ENCODE data around the gene AIDA.
"Not testable (repeated sequence)": the region's sequence is repeated elsewhere in the genome, so short reads cannot be mapped to it uniquely, and the experiment has no call there.

AIDA gene, protein sequence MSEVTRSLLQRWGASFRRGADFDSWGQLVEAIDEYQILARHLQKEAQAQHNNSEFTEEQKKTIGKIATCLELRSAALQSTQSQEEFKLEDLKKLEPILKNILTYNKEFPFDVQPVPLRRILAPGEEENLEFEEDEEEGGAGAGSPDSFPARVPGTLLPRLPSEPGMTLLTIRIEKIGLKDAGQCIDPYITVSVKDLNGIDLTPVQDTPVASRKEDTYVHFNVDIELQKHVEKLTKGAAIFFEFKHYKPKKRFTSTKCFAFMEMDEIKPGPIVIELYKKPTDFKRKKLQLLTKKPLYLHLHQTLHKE

DNA sequence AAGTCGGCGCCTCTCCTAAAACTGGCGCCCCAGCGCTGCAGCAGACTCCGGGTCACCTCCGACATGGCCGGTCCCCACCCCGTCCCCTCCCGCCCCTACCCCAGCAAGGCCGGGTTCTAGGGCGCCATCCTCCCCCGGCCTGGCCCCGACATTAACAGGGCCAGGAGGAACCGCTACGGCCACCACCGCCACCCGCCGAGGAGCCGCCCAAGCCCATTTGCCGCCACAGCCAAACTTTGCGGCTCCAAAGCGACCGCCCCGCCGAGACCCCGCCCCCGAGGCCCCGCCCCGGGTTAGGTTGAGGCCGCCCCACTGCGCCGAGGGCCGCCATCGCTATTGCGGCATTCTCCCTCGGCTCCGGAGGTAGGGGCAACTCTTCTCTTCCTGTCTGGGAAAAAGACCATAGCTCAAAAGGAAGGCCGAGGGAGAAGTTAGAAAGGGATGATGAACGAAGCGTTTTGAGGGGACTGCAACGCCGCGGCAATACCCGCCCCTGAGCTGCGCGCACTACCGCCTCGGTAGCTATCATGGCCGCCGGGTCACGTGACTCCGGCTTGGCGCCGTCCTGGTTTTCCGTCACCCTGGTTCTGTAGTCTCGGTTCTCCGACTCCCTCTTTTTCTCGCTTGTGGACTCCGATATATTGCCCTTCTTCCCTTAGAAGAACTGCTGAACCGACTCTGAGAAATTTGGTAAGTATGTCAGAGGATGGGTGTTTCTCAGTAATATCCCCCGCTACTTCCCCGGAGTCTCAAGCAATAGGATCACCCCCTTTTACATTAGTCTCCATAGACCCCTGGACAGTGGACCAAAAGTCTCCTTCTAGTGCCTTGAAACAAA lies at the start of gene AIDA, which contains the start of gene BROX:
Gene AIDA, minus strand, starts transcription at position 239 of the 838 bp plus-strand sequence. Its CDS starts 174 bp downstream, at position 65.
Gene BROX, plus strand, starts transcription at position 312 of the 838 bp plus-strand sequence. CDS start 3,136 bp downstream, outside the sequence.
- DNase-seq, result peak; percentile 72

DNA sequence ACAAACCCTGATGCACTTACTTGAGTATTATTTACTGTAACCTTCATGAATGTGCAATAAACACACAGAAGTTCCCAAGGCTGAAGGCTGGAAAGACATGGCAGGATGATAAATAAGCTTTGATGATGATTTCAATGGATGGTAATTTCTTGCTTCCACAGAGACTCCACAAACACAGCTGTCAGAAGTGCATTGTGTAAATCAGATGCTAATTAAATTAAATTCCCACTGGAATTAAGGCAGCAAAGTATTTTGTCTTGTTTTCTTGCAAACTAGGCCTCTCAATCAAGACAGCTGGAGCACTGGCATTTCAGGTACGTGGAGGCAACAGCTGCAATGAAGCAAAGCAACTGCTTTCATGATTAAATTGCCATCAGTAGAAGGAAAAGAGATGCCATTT lies 48.8 kb upstream of the AIDA start:
- DNase-seq, result no peak

DNA sequence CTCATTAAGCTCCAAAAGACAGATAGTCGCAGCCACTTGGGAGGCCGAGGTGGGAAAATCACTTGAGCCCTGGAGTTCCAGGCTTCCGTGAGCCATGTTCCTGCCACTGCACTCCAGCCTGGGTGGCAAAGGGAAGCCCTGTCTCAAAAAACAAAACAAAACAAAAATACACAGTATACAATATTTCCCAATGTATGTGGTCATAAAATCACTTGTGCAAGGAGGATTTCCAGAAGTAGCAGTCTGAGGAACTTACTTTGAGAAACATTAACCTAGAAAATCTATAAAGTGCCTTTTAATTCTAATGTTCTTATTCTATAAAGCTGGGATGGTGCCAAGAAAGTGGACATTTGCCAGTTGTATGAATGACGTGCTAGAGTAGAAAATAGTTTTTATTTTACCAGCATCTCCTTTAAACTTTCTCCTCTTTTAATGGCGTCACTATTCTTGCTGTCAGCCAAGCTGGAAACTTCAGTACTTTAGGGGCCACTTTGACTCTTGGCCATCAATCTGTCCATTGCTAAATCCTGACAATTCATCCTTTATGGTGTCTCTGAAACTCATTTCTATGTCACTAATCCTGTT lies 47.3 kb upstream of the AIDA start:
- DNase-seq, result no peak

DNA sequence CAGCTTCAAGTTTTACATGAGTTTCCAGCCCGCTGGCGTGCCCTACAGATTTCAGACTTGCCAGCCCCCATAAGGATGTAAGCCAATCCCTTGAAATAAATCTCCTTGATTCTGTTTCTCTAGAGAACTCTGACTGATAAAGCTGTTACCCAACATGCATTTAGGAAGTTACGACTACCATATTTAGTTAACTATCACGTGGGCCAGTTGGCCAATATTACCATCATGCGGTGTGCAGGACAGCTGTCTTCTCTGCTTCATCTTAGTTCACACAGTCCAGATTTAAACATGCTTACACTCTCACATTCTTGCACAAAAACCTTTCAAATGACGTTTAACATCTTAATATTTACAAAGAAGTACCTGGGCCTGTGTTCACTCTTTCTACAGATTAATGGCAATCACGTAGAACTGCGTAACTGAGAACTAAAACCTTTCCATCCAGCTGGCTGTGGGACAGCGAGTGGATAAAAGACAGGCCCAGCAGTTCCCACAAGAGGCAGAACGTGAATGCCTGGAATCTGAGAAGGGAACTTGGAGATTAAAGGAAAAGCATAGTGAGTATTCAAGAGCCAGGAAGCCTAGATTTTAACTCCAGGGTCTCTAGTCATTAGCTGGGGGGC lies 45.5 kb upstream of the AIDA start:
- DNase-seq, result no peak

DNA sequence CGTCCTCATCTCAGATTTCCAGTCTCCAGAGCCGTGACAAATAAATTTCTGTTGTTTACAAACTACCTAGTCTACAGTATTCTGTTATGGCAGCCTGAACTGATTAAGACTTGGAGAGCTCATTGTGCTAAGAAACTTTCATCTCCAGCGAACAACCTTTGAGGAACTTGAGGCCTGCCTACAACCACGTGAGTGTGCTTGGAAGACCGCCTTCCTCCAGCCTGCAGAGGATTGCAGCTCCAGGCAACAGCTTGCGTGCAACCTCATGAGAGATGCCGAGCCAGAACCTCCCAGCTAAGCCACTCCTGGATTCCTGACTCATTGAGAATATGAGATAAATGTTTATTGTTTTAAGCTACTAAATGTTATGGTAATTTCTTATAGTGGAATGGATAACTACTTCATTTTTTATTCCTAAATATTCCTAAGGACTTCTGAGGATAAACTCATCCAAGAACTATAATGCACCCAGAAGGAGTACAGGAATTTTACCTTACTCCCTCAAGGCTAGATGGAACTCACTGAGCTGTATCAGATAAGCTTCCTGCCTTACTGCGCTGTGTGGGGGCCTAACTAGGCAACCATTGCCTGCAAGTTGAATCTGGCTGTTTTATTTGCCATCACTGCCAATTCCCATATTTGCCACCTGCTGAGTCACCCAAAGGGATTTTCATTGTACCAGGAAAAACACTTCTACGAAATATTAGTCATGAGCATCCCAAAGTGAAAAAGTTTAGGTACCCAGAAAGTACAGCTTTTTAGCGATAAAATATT lies 42.3 kb upstream of the AIDA start:
- no peak for DNase-seq

DNA sequence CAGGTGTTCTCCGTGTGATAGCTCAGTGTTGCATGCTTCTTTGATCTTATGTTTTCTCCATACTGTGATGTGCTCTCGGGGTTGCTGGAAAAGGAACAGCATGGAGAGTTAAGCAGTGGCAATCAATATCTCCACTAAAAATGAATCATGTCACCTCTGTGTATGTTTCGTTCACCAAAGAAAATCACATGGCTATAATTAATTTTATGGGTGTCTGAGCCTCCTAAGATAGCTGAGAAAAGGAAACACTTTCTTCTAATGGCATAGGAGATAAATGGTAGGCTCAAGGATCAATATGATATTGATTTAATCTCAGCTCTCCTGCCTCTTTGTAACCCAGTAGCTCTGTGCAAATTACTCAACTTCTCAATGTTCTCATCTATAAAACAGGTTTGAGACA lies 39.0 kb upstream of the AIDA start:
- DNase-seq, result no peak

DNA sequence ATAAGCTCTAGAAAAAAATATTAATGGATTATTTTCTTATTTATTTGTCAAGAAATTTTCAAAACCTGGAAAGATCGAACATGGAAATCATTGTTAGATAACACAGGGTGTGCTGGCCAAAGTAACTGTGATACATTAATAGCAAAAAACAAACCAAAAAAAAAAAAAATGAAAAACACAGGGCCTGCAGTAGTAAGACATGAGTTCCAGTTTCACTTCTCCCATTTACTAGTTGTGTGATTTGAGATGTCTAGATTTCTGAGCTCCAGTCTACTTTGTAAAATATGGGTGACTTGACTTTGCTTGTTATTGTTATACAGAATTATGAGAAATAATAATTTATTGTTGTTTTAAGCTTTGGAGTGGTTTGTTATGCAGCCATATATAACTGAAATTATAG lies 38.4 kb upstream of the AIDA start:
- DNase-seq, result no peak

DNA sequence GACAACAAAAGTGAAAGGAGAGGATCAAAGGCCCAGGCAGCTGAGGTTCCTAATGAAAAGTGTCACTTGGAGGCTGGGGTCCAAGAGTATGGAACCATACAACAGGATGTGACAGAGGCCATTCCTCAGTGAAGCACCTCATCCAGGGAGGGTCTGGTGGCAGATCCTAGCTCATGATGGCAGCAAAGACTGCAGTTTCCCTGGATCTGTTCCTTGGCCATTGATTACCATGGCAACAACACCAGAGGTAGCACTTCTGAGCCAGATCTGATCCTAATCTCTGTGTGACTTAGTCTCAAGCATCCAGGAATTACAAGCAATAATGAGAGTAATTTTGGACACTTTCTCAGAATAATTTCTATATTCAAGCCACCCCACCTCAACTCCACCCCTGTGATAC lies 37.6 kb upstream of the AIDA start:
- no peak for DNase-seq

DNA sequence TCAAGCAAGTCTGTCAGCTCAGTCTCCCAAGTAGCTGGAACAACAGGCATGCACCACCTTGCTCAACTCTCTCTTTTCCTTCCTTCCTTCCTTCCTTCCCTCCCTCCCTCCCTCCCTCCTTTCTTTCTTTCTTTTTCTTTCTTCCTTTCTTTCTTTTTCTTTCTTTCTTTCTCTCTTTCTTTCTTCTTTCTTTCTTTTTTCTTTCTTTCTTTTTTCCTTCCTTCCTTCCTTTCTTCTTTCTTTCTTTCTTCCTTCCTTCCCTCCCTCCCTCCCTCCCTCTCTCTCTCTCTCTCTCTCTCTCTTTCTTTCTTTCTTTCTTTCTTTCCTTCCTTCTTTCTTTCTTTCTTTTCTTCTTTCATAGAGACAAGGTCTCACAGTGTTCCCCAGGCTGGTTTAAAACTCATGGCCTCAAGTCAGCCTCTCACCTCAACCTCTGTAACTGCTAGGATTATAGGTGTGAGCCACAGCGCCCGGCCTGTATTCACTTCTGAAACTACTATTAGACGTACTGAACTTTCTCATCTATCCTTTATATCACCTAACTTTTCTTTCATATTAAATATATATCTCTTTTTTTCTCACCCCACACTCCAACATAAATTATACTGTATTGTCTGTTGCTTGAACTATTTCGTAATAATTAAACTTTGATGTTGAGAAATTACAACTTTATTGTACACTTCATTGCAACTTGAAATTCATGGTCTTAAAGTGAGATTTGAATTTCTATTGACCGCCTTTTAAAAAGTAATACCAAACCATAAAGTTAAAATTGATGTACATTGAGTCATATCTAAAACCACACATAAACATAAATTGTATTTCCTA lies 29.6 kb upstream of the AIDA start:
- DNase-seq, result not testable (repeated sequence)

DNA sequence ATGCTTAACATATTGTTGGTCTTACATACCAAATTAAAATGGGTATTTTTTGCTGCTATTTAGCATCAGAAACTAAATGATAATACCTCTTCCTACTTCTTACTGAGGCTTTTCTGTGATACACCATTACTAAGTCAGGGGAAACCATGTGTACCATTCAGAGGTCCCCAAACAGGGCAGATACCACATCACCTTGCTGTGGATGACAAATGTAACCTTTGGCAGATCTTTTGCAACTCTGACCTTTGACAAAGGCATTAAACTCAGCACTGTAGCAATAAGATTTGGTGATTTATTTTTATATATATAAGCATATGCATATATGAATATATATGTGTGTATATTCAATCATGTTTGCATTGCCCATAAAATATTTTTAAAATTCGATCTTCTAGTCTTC lies 27.6 kb upstream of the AIDA start:
- no peak for DNase-seq

DNA sequence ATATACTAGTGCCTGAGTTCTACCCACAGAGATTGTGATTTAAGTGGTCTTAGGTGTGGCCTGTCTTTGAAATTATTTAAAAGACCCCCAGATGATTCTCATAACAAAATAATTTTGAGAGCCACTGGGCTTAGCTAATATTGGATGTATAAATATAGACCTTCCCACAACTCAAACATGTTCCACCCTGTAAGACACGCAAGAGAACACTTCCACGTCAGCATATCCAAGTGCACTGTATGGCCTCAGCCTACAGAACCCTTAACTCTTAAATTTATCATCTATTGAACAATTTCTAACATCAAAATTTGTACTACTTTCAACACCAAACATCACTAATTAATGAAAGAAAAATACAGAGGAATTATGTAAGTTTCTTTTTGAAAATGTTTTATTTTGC lies 27.2 kb upstream of the AIDA start:
- no peak for DNase-seq

DNA sequence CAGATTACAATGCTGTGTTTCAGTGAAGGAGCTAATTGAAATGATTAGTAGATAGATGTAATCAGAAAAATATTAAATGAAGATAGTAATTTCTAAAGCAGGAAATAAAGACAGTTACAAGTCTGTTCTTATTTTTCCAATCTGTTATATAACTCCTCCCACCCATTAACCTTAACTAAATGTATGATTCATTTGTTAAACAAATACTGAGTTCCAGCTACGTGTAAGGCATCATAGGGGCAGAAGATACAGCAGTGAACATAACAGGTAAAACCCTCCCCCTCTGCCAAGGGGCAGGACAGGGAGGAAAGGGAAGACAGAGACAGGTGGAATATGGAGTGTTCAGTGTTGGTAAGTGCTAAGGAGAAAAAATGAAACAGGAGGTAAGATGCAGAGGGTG lies 24.7 kb upstream of the AIDA start, which contains the start of gene FAM177B:
Gene FAM177B, plus strand, starts transcription at position 231 of the 400 bp plus-strand sequence. CDS start 9,344 bp downstream, outside the sequence.
- DNase-seq, result no peak

DNA sequence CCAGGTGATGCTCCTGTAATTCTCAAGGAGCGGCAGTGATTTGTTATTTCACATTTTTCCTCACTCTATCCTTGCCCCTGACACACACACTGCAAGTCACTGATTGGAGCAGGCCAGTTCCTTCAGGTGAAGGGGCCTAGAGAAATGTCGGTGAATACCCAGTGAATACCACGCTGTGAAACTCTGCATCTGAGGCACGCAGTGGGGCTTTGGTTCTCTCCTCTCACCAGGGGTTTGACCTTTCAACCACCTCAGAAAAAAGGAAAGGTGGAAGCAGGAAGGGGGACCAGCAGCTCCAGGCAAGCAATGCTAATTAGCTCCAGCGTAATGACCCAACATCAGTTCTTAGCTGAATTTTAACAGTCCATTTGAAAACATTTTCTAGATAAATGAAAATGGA lies 24.2 kb upstream of the AIDA start:
- no peak for DNase-seq

DNA sequence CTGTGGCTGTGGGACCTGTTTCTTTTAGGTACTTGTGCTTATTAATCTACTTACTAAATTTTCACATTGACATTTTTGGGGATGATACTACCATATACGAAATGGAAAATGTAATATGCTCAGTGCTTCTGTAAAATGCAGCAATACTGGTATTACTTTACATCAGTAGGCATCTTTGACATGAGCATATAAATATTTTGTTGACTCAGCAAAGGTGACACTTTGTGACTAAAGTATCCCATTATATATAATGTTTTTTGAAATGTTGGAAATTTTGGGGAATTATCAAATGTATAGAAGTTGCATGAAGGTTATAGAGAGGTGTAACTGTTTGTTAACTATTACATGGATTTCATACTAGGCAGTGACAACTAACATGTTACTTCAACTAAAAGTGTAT lies 22.4 kb upstream of the AIDA start:
- no peak for DNase-seq

DNA sequence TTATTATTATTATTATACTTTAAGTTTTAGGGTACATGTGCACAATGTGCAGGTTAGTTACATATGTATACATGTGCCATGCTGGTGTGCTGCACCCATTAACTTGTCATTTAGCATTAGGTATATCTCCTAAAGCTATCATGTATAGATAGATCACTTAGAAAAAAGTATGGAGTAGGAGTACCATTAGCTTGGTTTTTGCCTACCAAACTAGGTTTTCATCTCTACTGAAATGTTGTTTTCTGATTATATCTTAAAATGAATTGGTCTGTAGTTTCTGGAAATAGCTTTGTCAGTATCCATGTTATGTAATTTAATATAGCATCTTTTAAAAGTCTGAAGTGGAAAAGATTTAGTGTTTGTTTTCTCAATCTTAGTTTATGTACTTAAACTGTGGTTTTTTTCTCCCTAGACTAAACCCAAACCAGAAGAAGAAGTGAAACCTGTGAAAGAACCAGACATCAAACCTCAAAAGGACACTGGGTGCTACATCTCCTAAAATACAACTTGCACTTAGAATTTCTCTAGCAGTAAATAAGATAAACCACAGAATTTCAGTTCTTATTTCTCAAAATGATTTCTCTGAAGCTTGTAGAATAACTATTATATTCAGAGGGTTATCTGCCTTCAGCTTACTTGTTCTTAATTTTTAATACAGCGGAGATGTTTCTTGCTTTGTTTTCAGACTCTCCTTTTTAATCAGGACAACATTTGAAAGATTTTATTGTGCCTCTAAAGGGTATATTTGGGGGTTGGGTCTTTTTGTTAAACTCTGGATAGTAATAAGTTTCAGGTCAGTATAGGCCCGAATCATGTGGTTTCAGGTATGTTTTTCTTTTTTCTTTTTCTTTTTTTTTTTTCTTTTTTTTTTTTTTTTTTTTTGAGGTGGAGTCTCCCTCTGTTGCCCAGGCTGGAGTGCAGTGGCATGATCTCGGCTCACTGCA lies 20.2 kb upstream of the AIDA start:
- no peak for DNase-seq

DNA sequence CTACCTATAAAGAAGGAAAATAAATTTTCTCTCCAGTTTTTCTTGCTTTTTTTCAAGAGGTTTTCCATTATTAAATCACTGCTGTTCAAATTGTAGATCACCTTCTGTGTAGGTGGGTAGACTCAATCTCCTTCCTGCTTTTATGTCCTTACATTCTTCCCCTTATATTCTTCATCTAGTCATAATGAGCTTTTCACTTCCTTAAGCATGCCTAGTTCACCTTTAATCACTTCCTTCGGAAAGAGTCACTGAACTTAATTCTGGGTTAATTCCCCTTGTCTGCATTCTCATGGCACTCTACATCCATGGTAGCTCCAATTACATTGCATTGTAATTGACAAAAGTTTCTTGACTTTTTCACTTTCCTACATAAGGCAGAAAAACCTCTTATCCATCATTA lies 18.6 kb upstream of the AIDA start:
- no peak for DNase-seq

DNA sequence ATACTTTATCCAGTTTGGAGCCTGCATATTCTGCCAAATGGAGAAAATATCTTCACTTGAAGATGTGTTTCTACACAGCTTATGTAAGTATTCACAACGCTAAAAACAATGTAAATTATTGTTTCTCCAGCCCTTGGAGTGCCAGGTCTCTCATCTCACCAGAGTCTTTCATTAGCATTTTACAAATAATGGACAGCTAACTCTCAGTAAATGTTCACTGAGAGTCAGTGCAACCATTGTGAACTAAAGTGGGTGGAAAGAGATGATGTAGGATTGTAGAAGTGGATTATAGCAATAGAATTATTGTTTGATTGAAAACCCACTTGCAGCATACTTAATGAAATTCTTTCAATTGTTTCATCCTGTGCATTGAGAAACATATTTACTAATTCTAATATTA lies 16.5 kb upstream of the AIDA start:
- DNase-seq, result no peak

DNA sequence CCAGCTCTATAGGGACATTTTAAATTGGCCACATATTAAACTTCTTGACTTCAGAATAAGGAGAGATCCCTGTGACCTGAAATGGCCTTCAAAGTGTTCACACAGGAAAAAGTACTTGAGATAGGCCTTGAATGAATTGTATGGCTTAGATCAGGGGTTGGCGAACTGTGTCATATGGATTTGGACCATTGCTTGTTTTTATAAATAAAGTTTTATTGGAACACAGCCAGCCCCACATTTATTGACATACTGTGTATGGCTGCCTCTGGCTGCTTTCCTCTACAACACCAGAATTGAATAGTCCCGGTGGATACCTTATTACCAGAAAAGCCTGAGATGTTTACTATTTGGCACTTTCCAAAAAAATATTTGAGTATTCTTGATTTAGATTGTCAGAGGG lies 4.1 kb upstream of the AIDA start:
- no peak for DNase-seq

DNA sequence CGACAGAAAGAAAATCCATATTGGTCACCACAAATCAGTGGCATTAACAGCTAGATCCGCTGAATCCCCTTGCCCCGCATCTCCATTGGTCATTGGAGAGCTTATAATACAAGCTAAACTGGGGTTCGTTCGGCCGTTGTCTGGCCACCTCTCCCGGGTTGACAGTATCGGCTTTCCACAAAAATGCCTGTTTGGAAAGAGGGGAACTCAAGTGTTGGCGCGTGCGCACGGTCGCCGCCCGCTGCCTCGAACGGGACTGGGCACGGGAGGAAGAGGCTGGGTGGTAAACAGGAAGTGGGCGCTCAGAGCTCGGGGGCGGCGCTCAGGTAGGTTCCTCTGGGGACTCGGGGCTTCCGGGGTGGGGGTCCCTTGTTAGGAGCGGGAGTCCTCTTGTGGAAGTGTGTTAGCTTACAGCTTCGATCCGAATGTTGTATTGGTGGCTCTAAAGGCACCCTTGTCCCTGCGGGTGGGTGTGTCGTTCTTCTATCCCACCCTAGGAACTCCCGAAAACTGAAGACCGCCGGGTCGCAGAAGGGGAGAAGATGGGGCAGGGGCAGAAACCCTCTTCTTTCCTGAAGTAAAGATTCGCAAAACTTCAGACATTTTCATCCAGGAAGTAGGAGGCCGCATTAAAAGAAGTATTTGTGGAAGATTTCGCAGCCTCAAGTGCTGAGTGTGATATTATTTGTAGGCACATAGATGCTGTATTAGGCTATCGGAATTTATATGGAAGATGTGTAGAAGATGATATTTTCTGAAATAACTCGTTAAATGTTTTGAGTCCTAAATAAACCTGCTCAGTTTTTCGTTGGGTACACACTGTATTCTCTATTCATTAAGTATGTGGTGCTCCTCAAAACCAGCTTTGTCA lies 1.0 kb upstream of the AIDA start:
- DNase-seq, result peak; percentile 87
